Lung microvascular endothelial cell (primary cell): Measurements from ENCODE around the gene COX5A. TPM values are rescaled to one million over a fixed set of nuclear protein-coding genes. Genes with fewer than 3 reads are reported as not detected.
A peak's percentile ranks its signal among the peaks of the same experiment; 100 is the strongest.

Source experiments
- DNase-seq, 2 donors: peaks; one replicate each; pipeline versions ENCODE4 v3.0.0 to v3.0.0-alpha.2; 2010; ENCODE audit warnings: low read depth in 2 of 2
- total RNA-seq: library from RNA; depleted of rRNA; stranded (reverse); fragments of >200 nt; gene quantifications from 2 replicates; pipeline ENCODE4 v1.2.1, GENCODE V29; 2014

The COX5A gene
- total RNA-seq, 1 donor from 2014 or later: 55.0 TPM

- peak; percentile 95 to 97 for DNase-seq
These were observed 64.7 kb downstream of the COX5A start, which contains the start of gene SCAMP2 for GRCh38 chr15:74873036-74873755. SCAMP2 (minus strand) TSS chr15:74873365; CDS start chr15:74873255, 110 bp downstream.

DNA sequence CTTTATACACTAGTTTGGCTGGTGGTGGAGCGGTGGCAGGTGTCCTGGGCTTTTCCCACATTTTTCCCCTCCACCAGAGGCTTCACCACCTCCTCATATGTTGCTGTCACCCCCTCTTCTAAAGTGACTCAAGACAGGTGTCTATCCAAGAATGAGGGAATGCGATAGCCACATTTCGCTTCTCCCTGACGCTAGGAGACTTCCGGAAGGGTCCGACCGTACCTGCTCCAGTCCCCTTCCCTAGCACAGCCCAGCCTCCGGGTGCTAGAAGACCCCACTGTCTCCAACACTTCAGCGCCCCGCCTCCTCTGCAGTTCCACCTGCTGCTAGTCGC lies 65.2 kb downstream of the COX5A start:
- no peak for DNase-seq

DNA sequence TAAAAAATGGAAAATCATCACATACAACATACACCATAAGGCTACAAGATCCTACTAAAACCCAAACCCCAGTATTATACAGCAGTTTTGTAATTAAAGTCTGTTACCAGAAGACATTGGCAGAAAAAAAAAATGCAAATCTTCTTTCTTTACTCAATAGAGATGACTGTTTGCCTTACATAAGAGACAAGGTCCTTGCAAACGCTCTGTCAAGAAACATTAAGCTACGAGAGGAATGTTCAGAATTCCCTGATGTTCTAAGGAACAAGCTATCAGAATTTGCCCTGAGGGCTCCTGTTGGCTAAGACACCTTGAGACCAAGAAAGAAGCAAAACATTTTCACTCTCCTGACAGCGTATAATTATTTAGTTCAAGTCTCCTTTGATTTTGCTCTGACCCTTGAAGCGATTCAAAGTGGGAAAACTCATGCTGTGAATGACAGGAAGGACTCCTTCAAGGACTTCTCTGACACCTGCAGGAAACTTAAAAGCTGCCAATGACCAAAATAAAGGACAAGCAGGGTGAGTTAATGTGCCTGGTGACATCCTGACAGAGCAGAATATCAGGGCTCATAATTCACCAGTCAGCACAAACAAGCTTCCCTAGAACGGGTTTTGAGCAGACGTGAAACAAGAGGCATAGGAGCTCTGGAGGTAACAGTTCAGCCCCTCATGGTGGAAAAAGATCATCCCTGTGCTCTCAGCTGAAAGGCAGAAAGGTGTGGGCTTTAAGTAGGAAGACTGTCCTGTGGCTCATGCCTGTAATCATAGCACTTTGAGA lies 67.2 kb downstream of the COX5A start:
- no peak for DNase-seq

Other genes with a start within 250 kb of the COX5A start
- 11.6 and 21.4 TPM in 2 replicates for gene EDC3, start 242.0 kb downstream of the COX5A start, total RNA-seq
- gene CYP1A1, start 212.5 kb downstream of the COX5A start, total RNA-seq: 8.5 and 115 TPM in 2 replicates
- gene CYP1A2, start 189.2 kb downstream of the COX5A start, total RNA-seq: not detected in 2 replicates
- 24.4 and 37.9 TPM in 2 replicates for gene CSK, start 156.0 kb downstream of the COX5A start, total RNA-seq
- not detected in 2 replicates for gene LMAN1L, start 125.2 kb downstream of the COX5A start, total RNA-seq
- gene CPLX3, start 111.4 kb downstream of the COX5A start, total RNA-seq: not detected in 2 replicates
- 12.4 and 19.4 TPM in 2 replicates for gene ULK3, start 94.9 kb downstream of the COX5A start, total RNA-seq
- 13.7 and 19.2 TPM in 2 replicates for gene SCAMP2, start 64.7 kb downstream of the COX5A start, total RNA-seq
- 23.3 and 27.6 TPM in 2 replicates for gene MPI, start 48.0 kb downstream of the COX5A start, total RNA-seq
- 25.1 and 45.6 TPM in 2 replicates for gene FAM219B, start 31.2 kb downstream of the COX5A start, total RNA-seq
- 16.6 and 26.0 TPM in 2 replicates for gene RPP25, start 18.7 kb upstream of the COX5A start, total RNA-seq
- gene SCAMP5, start 57.5 kb upstream of the COX5A start, total RNA-seq: 5.6 and 6.1 TPM in 2 replicates
- 5.4 and 6.5 TPM in 2 replicates for gene PPCDC, start 85.5 kb upstream of the COX5A start, total RNA-seq